NCI-H1694 treated with DMSO at 0.1 percent for 48 hours (cell line): ENCODE data around the gene OTULIN.
A peak's percentile ranks its signal among the peaks of the same experiment; 100 is the strongest.

Experiments used
- DNase-seq: peaks from one replicate; lab custom pipeline; 2025; lab: John Stamatoyannopoulos, UW

OTULIN gene

DNA sequence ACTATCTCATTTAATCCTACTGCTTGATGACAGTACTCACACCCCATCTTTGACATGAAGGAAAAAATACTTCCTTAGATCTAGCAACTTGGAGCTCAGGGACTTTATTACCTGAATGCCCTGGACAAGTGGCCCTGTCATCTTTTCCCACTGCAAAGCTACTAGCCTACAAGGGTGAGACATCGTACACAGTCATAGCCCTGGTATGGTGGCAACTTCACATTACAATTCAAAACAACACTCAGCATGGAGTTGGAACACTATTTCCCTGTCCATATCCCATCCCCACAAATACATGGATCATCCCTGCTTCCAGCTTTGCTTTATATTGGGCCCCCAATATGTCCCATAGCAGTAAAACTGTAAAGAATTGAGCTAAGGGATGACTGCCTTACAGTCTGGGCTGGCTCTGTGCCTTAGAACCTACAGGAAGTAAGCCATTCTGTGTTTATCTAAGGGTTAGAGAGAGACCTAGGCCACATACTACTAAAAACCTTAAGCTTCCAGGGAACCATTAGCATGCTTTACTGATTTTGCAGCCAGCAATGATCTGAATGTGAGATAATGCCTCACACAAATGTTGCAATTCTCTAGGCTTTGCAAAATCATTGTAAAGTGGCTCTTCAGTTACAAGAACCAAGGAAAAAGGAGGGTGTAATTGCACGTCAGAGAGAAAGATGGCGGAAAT is 55.9 kb downstream of the OTULIN start:
- no peak for DNase-seq

DNA sequence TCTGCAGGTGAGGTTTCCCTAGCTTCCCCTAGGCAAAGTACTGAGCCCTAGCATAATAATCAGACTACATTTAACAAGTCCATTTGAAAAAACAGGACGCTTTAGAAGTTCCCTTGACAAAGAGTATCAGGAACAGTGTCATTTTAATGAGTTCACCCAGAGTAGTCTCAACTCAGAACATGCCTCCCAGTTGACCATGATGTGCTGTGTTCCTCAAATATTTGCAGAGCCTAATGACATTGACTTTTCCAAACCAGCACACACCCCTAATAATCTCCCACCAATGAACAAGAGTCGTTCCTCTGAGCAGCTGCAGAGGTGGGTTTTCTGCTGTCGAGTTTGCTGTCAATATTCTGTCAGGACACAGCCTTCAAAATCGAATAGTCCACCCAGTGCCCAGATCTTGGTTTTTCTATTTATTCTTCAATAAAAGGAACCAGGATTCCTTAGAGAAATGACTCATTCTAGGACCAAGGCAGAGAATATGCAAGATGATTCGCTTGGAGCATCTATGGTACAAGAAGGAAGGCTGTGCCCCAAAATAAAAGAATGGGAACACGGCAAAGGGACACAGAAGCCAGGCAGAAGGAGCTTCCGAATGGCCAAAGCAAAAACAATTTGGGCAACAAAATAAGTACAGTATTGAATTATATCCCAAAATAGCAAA is 57.6 kb downstream of the OTULIN start:
- DNase-seq: no peak

DNA sequence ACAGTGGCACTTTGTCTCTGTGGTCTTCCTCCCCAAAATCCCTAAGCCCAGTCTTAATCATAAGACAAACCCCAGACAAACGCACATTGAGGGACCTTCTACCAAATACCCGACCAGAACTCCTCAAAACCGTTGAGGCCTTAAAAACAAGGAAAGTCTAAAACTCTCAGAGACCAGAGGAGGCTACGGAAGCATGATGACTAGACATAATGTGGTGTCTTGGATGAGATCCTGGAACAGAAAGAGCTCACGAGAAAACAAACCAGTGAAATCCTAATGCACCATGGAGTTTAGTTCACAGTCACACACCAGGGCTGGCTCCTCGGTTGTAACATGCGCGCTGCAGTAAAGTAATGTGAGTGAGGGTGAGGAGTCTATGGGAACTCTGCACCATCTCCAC is 58.4 kb downstream of the OTULIN start:
- DNase-seq: no peak

DNA sequence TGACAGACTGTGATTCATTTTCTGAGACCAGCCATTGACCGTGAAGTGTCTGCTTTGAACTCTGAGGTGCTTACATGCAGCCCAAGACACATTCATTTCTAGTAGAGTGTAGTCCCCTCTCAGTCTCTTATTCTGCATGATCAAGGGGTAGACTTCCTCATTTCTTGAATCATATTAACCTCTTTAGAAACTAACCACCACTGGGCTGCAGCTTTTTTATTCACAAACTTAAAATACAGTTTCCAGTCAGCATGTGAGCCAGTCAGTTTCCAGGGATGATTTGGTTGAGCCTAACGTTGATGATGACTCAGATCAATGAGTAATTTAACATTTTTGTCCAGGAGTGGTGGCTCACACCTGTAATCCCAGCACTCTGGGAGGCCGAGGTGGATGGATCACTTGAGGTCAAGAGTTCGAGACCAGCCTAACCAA is 59.2 kb downstream of the OTULIN start:
- DNase-seq: no peak

DNA sequence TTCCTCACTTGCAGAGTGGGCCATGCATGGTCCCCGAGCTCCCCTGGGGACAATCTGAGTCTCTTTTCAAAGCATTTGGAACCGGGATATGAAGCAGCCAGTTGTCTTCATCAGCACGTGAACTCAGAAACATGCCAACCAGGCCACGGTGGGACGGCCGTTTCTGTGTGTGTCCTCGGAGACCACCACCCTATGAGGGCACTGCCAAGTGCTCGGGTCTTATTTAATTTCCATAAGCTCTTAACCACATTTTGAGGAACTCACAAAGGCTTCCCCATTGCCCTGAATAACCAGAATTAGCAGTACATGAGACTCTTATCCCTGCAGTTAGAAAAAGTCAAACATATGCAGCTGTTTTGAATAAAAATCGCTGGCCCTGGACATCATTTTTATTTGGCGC is 60.1 kb downstream of the OTULIN start:
- no peak for DNase-seq

DNA sequence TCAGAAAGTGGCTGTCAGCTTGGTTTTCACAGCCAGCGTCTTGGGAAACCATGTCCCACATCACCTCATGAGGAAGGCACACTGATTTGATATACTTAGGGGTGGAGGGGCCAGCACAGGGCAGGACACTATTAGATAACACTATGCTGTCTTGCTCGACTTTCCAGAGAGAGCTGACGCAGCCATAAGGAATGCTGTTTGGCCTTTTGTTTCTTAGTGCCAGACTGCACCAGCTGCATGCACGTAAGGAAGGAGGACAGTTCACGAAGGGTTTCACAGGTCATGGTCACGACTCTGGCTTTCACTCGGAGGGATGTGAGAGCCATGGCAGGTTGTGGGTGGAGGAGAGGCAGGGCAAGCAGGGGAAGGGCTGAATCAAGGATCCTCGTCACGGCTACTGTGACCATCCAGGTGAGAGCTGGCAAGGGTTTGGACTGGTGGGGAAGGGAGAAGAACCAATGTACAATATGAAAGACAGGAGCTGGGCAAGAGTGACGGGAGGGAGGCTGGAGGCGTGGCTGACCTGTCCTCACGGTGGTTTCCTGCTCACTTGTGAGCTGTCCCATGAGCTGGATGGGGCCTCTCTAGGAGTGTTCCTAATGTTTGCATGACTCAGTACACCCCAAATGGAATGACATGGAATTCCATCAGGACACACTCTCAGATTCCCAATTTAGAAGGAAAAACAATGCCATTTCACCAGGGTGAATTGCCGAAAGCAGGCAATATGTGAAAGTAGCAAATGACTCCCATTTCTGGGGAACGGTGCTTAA is 61.7 kb downstream of the OTULIN start:
- no peak for DNase-seq

DNA sequence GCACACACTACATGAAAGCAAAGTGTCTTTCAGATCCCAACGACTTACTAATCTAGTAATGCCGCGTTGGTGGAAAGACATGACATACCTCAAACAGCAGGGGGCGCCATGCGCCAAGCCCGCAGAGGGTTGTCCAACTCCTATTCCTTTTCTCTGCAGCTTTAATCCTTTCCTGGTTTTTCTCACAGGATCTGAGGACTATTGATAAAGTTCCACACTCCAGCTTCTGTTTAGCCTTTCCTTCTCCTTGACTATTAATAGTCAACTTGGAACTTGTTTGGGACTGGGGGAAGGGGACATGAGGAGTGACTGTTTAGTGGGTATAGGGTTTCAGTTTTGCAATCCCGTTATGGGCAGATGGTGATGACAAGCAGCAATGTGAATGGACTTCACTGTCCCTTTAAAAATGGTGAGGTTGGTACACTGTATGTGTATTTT is 62.9 kb downstream of the OTULIN start:
- DNase-seq: peak; percentile 91

DNA sequence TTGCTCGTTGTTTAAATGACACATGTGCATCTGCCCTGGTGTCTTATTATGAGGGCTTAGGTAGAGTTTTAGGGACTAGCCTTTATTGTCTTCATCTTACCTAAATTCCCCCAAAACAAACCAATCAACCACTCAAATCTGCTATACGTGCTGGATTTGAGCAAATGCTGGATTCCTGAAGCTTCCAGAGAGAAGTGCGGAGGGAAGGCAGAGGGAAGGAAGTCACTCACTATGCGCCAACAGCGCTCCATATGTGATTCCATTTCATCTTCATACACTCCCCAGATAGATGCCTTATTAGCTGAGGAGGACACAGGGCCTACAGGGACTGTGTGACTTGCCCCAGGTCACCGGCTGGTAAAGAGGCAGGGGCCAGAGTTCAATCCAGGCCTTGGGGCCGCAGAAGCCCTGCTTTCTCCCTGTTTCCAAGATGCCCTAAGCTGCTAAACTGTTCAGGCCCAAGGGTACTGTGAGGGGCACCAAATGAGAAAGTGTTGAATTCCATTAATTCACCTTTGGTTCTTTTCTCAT is 63.5 kb downstream of the OTULIN start:
- DNase-seq: no peak

DNA sequence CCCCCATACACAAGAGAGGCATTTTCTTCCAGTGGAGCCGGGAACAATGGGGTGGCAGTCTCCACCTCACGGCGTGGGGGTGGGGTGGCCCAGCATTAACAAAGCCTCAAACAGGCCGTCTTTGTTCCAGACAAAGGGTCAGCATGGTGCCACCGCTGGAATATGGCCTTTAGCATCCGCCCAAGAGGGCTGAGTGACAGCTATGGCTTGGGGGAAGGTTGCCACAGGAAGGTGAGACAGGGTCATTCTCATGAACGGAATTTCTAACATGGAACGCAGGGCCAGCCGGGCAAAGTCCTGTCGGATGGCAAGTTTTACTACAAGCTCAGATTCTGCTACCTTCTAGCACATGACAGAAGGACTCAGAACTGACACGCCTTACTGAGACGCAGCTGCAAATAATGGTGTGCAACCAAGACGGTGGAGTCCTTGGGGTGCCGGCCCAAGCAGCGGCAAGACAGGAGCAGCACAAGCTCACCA is 64.0 kb downstream of the OTULIN start:
- DNase-seq: no peak

DNA sequence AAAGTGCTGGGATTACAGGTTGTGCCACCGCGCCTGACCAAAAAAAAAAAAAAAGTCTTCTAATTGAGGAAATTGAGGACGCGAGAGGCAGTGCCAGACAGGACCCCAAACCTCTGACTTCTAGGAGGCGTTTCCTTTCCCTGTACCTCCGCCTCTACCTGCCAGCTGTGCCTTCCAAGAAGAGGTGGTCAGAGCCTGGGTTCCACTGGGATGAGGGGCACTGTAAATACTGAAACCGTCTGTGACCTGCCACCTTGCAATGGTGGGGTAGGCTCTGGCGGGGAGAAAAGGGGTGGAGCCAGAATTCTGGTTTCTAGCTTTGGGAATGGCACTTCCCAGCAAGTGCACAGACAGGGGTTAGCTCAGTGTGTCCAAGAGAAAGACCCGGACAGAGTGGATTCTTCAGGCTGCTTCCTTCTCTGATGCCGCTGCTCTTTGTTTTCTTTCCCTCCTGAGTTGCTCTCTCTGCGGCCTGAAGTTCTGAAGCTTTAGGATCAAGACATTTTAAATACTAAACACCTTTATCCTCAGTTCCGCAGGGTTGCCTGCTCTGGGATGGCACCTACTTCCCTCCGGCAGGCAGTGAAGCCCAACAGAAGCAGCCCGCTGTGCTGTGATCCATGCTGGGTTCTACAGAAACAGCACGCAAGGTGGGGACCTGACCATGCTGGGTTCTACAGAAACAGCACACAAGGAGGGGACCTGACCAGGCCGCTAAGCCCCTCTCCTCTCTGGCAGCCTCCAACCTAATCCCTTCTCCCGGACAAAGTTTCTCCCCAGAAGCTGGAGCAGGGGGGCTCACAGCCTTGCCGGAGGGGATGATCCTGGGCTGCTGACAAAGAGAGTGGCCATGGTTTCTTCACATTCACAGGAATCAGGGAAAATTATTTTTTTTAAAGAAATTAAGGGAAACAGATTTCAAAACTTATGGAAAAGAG is 65.2 kb downstream of the OTULIN start:
- no peak for DNase-seq

DNA sequence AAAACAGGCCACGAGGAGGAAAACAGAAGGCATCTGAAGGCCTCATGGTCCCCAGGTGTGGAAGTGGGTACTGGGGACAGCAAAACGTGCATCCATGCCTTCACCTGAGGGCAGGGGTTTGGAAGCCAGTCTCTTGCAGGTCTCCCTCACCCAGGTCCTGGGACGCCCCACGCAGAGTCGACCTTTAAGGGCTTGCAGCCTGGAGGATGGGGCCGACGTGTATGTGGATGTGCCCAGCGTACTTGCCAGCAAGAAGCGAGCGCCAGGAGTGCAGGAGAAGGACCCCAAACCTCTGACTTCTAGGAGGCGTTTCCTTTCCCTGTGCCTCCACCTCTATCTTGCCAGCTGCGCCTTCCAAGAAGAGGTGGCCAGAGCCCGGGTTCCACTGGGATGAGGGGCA is 65.9 kb downstream of the OTULIN start:
- DNase-seq: no peak

DNA sequence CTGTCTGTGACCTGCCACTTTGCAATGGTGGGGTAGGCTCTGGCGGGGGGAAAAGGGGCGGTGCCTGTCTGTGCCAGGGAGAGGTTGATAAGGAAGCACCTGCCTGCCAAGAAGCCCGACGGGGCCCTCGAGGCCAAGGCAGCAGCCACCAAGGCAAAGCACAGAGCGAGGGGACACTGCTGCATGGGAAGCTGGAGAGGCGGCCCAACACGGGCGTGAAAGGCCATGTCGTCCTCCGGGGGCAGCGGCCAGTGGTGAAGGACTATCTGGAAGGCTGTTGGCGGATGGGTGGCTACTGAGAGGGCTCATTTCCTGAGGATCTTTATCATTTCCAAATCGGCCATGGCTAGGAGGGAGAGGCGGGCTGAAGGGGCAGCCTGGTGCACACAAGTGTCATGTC is 66.4 kb downstream of the OTULIN start:
- DNase-seq: no peak

DNA sequence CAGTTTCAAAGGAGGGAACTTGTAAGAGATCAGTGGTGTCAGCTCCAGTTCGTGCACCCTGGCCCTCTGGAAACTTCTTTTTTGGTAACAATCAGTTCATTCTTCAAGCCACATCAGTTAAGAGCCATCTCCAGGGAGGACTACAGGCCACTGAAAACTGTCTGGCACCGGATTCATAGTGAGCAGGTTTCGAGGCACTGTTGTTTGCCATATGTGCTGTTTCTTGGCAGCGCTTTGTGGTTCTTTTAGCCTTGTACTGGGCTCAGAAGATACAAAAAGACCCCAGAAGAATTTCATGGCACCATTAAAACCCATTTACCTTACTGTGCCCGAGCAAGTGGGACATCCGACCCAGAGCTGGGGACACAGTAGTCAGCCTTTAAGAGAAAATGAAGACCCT is 68.5 kb downstream of the OTULIN start:
- no peak for DNase-seq

DNA sequence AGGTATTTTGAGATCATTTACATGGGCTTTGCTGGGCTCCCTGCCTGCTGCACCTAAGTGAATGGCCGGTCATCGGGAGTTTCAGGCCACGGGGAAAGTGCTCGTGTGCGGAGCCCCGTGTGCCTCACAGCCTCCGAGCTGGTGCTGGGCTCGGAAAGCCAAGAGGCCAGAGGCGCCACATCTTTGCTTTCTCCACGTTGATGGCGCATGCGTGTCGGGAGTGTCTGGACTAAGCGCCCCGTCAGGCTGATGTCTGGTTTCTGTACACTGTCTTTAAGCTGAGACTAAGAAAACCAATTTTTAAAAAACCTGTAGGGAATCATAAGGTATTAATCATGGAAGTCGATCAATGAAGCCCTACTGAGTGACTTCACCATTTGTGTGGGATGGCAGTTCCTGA is 69.1 kb downstream of the OTULIN start:
- no peak for DNase-seq

DNA sequence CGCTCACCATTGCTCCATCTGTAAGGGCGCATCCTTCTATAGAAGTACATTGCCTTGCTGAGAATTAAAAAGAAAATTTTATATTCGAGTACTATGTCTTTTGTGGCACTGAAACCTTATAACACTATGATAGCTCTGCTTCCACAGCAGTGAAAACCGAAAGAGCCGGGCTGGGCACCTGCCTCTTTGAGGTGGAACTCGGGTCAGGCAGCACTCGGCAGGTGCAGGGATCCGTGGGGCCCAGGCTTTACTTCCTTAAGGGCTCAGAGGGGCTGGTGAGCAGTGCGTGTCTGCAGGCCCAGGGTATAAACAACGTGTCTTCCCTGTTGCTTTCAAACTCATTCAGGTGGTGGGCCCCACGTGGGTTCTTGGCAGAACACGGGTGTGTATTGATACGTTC is 69.9 kb downstream of the OTULIN start:
- no peak for DNase-seq

DNA sequence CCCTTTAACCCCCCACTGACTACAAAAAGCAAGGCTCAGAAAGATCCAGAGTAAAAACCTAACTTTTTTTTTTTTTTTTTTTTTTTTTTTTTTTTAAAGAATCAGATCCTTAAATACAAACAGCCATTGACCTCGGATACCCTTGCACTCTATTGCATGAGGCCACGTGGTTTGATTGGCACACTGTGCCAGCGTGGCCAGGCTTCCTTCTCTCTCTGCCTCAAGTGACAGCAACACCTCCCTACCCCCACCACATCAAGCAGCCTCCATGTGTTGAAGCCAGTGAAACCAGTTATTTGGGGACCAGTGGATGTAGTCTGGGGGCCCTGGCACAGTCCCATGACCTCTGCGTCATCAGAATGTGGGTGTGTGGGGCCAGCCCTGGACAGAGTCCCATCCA is 71.4 kb downstream of the OTULIN start:
- DNase-seq: no peak

DNA sequence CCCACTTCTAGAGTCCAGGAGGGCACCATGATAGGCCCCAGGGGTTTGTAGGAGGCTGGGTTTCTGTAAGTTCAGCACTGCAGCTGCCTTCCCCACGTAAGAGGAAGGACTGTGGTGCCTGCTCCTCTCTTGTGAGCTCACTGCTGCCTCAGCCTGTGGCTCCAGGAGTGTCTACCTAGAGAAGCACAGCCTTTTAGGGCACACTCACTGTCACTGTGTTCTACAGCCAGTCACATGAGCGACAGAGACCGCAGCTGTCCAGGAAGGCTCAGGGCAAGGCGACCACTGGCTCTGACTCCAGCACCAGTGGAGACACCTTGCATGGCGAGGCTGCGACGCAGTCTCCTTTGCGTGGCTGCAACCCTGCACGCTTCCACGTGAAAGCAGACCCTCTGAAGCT is 72.8 kb downstream of the OTULIN start:
- DNase-seq: no peak

DNA sequence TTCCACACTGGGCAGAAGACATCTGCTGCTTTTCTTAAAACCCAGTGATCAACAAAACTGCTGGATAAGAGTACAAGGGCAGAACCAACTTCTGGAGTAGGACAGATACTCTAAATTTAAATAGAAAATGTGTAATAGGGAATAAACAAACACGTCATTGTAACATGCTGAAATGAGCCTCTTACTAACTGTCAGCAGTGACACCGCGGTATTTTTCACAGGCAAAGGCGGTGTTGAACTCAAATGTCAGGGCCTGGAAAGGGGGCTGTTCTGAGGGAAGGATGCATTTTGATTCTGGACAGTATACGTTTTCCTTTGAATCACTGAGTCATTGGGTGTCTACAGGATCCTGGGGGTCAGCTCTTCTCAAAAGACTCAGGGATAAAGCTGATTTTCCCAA is 73.5 kb downstream of the OTULIN start:
- DNase-seq: no peak

DNA sequence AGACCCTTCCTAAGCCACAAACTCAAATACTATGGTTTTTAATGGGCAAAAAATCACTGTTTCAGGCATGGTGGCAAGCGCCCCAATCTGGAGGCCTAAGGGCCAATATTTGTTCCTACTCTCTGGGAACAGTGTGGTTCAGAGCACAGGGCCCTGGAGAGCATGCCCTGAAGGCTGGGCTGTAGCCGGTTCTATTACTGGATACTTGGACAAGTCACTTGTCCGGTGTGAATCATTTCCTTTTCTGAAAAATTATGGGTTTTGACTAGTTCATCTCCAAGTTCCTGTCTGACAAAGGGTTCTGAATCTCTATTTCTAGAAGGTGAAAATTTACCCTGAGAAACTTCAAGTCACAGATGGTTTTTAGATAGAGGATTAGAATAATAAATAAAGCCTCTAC is 75.0 kb downstream of the OTULIN start:
- no peak for DNase-seq

DNA sequence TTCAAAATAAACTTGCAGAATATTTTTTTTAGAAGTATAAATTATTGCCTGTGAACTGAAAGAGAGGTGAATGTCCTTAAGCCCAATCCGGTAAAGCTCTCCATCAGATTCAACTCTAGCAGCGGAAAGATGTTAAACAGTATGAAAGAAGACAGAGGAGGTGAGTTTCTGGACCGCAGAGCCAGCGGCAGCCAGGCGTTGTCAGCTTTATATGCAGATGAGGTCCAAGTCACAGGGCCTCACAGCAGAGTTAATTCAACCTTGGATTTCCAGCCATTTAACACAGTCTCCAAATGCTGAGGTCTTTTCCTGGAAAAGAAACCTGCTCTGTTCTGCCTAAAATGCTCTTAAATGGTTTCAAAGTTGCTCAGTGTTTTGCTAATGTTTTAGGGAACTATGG is 75.5 kb downstream of the OTULIN start:
- no peak for DNase-seq

DNA sequence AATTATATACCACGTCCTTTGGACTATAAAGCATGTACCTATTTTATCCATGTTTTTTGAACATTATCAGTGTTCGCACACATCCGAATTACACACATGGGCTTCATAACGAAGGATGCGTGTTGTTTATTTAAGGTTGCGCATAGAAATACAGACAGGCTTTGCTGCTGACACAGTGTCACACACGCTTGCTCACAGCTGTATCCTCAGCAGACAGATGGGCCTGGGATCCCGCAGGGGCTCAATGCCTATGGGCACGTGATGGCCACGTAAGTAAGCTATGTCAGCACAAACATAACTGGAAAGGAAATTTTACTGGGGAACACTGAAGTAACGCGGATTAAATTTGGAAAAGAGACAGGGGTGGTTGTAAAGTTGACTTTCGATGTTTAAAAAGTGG is 76.6 kb downstream of the OTULIN start:
- DNase-seq: peak; percentile 79
